ENCODE data around the gene CLIC4. TPM values are rescaled to one million over a fixed set of nuclear protein-coding genes. Genes with fewer than 3 reads are reported as not detected.

The CLIC4 gene
- total and polyA plus RNA-seq, 5 experiments from 2014 or later, result 0.07 to 6.6 (median 0.50) TPM

DNA sequence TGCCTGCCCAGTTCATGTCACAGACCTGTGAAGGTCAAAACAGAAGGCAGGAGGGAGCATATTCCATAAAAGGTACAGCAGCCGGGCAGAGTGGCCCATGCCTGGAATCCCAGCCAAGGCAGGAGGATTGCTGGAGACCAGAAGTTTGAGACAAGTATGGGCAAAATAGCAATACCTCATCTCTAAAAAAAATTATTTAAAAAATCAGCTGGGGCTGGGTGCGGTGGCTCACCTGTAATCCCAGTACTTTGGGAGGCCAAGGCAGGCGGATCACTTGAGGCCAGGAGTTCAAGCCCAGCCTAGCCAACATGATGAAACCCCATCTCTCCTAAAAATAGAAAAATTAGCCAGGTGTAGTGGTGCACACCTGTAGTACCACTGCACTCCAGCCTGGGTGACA lies 120.3 kb downstream of the CLIC4 start:
- H3K27me3 Mint-ChIP-seq, result no peaks in the 10 kb centered on the region
- DNase-seq (no peak), ATAC-seq (no peak)
- POLR2A ChIA-PET, result interaction anchor here (1.5 kb wide), 1 partner anchor 65 kb away, joined by 4 read pairs; the partner anchor contains the start of gene RUNX3
- H3K4me1 Mint-ChIP-seq, result peaks cover 2 to 35% (median 7%) of the 10 kb centered on the region in 4 donors
- H3K4me3 Mint-ChIP-seq, result no peak overlapping the region
- no peak overlapping the region for H3K27ac Mint-ChIP-seq
- no peaks in the 10 kb centered on the region for H3K9me3 Mint-ChIP-seq
- H3K36me3 Mint-ChIP-seq, result no peaks in the 10 kb centered on the region

DNA sequence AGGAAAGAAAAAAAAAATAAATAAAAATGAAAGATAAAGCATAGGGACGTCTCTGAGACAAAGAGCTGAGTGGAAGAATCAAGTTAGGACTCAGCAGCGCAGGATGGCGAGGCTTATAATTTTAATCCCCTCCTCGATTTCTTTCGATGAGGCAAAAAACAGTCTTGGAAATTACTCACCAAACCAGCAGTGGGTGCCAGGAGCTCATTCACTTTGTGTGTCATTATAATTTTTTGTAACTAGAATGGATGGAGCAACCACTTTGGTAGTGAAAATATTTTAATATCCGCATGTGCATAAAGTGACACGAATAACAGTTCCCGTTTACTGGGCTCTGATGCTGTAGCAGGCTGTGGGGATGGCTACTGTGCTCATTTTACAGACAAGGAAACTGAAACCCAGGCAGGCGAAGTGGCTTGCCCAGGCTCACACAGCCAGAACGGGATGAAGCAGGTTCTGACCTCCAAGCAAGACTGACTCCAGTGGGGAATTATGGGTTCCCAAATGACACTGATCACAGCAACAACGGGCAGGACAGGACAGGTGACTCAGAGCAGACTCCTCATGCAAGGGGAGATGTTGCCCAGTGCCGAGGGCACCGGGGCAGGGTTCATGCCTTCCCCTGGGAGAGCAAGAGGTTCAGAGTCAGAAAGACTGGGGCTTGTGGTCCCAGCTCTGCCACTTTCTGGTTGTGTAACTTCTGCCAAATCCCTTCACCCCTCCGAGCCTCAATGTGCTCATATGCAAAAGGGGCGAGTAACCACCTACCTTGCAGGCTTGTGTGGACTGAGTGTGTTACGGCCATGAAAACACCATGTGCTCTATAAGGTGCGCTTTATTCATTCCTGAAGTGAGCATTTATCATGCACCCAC lies 121.2 kb downstream of the CLIC4 start:
- no peak for DNase-seq
- no peaks in the 10 kb centered on the region for H3K9me3 Mint-ChIP-seq
- H3K36me3 Mint-ChIP-seq, result no peaks in the 10 kb centered on the region
- H3K27me3 Mint-ChIP-seq, result no peaks in the 10 kb centered on the region
- H3K4me3 Mint-ChIP-seq, result no peak overlapping the region
- no peak for ATAC-seq
- no peak overlapping the region for H3K27ac Mint-ChIP-seq
- POLR2A ChIA-PET, result interaction anchor here (1.5 kb wide), 1 partner anchor 64 kb away, joined by 4 read pairs; the partner anchor contains the start of gene RUNX3
- peaks cover 10 to 41% (median 15%) of the 10 kb centered on the region in 4 donors for H3K4me1 Mint-ChIP-seq

DNA sequence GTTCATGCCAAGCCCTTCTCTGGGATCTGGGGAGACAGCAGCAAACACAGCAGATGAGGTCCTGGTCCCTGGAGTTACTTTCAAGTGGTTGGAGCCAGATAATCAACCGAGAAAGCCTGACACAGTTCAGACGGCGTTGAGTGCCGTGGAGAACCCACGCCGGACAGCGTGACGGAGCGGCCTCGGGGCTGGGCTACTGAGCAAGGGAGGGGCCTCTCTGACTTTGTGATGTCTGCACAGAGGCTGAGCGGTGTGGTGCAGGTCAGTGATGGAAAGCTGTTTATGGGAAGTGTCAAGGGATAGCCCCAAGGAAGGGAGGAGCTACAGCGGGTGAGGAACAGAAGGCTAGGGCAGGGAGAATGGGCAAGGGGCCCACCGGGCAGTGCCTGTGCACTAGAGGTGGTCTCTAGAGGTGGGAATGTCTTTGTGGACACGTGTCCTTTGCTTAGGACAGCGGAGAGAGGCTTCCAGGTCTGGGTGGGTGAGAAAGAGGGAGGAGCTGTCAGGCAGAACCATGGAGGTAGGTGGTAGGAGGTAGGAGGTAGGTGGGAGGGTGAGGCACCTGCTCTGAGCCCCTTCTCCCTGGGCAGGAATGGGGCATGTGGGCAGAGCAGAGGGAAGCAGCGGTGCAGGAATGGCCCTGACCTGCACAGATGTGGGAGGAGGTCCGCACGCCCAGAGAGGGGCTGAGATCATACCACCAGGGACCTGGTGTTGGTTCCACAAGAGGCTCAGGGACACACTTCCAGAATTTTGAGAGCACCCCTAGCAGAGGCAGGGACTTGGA lies 122.0 kb downstream of the CLIC4 start:
- H3K27me3 Mint-ChIP-seq, result no peaks in the 10 kb centered on the region
- ATAC-seq, result no peak
- no peak overlapping the region for H3K27ac Mint-ChIP-seq

DNA sequence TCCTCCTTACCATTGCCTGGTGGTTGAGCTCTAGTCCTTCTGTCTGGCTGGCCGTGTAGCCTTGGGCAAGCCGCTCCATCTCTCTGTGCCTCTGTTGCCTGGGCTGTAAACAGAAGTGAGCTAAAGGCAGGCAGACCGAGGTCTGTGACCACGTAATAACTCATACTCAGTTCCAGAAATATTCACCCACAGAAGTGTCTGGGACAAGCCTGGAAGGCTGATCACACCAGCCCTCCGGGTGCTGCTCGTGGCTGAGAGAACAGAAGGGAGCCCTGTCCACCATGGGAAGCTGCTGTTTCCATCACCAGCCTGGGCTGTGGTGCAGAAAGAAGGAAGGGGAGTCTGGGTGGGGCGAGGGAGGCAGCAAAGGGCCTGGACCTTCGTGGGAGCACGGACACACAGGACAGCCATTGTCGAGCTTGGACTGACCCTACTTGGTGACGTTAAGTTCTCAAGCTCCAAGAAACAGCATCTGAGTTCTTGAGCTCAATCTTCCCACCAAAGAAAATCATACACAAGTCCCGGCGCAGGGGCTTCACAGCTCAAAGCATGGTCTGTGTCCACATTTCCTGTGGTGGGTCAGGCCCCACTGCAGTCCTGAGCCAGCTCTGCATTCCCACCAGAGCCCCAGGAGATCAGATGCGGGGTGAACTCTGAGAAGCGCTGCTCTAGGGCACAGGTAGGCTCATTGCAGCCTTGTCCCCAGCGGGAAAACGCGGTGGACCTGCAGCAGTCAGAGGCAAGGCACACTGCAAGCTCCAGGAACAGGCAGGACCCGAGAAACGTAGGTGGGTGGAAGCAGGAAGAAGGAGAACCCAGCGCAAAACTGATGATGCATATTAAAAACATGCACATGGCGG lies 123.0 kb downstream of the CLIC4 start:
- Mint-ChIP-seq H3K4me3 (peak overlapping the region in 1 of 10 donors; percentile 32), H3K9me3 (no peaks in the 10 kb centered on the region), H3K27me3 (no peaks in the 10 kb centered on the region), H3K36me3 (no peaks in the 10 kb centered on the region), H3K4me1 (peaks cover 15 to 53% (median 23%) of the 10 kb centered on the region in 4 donors), H3K27ac (peak overlapping the region in 3 of 10 donors; percentile 44 to 72 (median 54))
- DNase-seq (no peak), ATAC-seq (no peak)
- POLR2A ChIA-PET, result no interaction called here

More for the DNA sequence above, 122.0 kb downstream of the CLIC4 start:
- no peak for DNase-seq
- no peaks in the 10 kb centered on the region for H3K36me3 Mint-ChIP-seq
- POLR2A ChIA-PET, result interaction anchor here (1.5 kb wide), 1 partner anchor 63 kb away, joined by 4 read pairs; the partner anchor contains the start of gene RUNX3
- peaks cover 15 to 49% (median 21%) of the 10 kb centered on the region in 4 donors for H3K4me1 Mint-ChIP-seq
- no peak overlapping the region for H3K4me3 Mint-ChIP-seq
- H3K9me3 Mint-ChIP-seq, result no peaks in the 10 kb centered on the region

DNA sequence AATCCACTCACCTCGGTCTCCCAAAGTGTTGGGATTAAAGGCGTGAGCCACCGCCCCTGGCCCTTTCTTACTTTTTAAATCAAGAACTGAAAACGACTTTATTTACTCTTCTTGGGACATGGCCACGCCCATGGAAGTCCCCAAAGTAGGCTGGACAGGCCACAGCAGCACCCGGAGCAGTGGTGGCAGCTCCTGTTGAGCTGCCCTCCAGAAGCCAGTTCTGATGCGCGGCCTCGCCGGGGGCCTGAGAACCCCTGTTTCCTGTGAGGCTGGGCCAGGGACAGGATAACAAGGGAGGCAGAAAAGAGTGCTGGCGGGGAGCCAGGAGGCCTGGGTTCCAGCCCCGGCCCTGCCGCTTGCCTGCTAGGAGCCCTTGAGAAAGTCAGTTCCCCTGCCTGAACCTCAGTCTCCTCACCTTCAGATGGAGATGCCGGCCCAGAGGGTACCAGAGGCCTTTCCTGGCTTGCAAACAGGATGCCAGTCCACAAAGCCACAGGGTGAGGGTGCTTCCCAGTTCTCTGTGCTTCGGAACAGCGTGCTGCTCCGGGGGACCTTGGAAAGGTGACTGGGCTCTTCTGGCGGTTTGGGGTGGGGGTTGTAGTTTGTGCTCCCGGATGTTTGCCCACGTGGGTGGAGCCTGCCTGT lies 125.4 kb downstream of the CLIC4 start:
- DNase-seq, result peak in 8 of 10 donors; percentile 13 to 67 (median 28)
- Mint-ChIP-seq H3K4me1 (peaks cover 12 to 43% (median 23%) of the 10 kb centered on the region in 4 donors), H3K4me3 (peak overlapping the region; percentile 26 to 76 (median 64)), H3K27me3 (no peaks in the 10 kb centered on the region), H3K9me3 (no peaks in the 10 kb centered on the region), H3K27ac (peak overlapping the region in 8 of 10 donors; percentile 24 to 89 (median 68)), H3K36me3 (no peaks in the 10 kb centered on the region)
- POLR2A ChIA-PET, result interaction anchor here (1.6 kb wide), 1 partner anchor 43 kb away, joined by 4 read pairs; no protein-coding TSS in a partner anchor
- ATAC-seq, result peak; percentile 63 to 73

DNA sequence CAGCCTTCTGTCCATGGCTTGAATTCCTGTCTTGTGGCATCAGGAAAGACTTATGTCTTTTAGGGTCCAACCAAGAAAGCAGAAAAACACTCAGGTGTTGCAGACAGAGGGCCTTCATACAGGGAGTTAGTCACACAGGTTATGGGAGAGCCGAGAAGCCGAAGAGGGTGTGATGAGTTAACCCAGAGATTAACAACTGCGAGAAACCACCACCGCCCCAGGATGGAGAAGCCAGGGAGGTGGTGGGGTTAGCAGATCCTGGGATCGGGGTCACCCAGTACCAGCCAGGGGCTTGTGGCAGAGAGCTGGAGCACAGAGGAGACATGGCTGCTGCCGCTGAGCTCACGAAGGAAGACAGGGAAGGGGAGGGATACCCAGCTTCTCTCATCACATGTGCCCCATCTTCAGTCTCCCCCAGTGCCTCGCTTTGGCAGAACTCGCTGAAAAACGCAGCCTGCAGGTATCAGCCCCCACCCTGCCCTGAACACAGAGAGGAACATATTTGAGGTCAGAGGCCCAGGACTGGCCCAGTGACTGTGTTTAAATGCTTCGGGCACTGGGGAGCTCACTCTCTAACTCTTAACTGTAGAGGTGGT lies 126.2 kb downstream of the CLIC4 start:
- H3K4me3 Mint-ChIP-seq, result peak overlapping the region; percentile 26 to 76 (median 64)

DNA sequence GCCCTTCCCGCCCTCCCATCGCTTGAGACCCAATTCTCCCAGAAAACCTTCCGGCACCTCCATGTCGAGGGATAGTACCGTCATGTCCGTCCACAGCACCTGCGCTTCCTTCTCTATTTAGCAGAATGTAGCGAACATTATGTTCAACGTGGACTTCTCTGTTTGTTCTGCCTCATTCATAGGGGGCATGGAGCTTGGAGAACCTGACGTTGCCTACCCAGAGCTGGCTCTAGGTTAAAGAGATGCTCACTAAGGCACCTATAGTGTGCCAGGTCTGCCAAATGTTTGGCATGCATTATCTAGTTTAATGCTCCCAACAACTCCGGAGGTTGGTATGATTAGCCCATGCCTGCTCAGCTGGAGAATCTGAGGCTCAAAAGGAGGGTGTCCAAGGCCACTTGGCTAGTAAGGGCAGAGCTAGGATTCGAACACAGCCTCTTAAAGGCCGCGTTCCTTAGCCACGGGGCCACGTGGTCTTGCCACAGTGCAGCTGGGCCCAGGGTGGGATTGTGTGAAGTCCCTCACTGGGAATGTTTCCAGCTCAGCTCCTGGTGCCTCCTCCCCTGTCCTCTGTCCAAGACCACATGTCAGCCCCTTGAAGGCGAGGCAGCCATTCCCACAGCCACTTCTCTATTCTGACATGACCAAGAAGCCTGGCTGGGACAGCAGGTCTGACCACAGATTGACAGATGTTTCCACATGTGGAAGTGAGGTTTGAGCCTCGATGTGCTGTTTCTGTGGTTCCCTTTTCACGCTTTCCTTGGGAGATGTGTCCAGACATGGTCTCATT lies 127.0 kb downstream of the CLIC4 start:
- H3K36me3 Mint-ChIP-seq, result no peaks in the 10 kb centered on the region
- DNase-seq (no peak), ATAC-seq (no peak)
- no peaks in the 10 kb centered on the region for H3K9me3 Mint-ChIP-seq
- peaks cover 0 to 2% (median 0%) of the 10 kb centered on the region in 5 donors for H3K27me3 Mint-ChIP-seq
- H3K4me3 Mint-ChIP-seq, result peak overlapping the region in 5 of 10 donors; percentile 32 to 67 (median 46)
- H3K4me1 Mint-ChIP-seq, result peaks cover 12 to 41% (median 22%) of the 10 kb centered on the region in 4 donors
- POLR2A ChIA-PET, result interaction anchor here (1.6 kb wide), 1 partner anchor 41 kb away, joined by 4 read pairs; no protein-coding TSS in a partner anchor
- H3K27ac Mint-ChIP-seq, result peak overlapping the region in 4 of 10 donors; percentile 19 to 75 (median 39)

More for the DNA sequence above, 126.2 kb downstream of the CLIC4 start:
- peak overlapping the region in 9 of 10 donors; percentile 5 to 89 (median 63) for H3K27ac Mint-ChIP-seq
- H3K4me1 Mint-ChIP-seq, result peaks cover 12 to 43% (median 23%) of the 10 kb centered on the region in 4 donors
- H3K9me3 Mint-ChIP-seq, result no peaks in the 10 kb centered on the region
- no peaks in the 10 kb centered on the region for H3K36me3 Mint-ChIP-seq
- DNase-seq (no peak), ATAC-seq (no peak)
- peaks cover 0 to 2% (median 0%) of the 10 kb centered on the region in 5 donors for H3K27me3 Mint-ChIP-seq
- POLR2A ChIA-PET, result interaction anchor here (1.6 kb wide), 1 partner anchor 42 kb away, joined by 4 read pairs; no protein-coding TSS in a partner anchor

DNA sequence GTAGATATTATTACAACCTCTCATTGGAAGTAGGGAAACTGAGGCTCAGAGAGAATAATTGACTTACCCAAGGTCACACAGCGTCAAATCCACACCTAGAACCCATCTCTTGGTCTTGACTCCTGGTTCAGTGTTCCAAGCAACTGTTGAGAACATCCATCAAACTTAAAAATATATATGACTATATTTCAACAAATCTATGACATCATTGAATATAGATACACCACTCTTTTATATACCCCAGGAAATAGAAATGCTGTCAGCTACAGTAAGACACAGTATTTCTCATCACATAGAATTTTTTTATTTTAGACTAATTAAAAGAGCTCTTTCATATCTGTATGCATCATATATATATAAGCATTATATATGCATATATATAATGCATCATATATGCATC lies 127.9 kb downstream of the CLIC4 start:
- Mint-ChIP-seq H3K27ac (peak overlapping the region in 1 of 10 donors; percentile 56), H3K4me3 (no peak overlapping the region), H3K9me3 (no peaks in the 10 kb centered on the region), H3K36me3 (no peaks in the 10 kb centered on the region), H3K4me1 (peaks cover 12 to 37% (median 22%) of the 10 kb centered on the region in 4 donors), H3K27me3 (peaks cover 0 to 2% (median 0%) of the 10 kb centered on the region in 5 donors)
- POLR2A ChIA-PET, result no interaction called here
- DNase-seq, result no peak
- ATAC-seq, result no peak

DNA sequence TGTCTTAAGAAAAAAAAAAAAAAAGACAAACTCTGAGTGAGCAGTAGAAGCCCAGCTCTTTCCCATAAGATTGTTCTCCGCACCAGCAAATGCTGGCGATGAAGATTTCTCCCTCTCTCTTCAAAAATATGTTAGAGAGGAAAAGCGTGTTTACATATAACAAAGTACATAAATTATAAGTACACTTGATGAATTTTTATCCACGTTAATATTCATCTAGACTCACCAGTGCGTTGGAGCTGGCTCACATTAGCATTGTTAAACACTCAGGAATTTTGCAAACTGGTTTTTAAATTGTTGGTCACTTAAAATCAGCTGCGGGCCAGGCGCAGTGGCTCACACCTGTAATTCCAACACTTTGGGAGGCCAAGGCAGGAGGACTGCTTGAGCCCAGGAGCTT lies 128.8 kb downstream of the CLIC4 start:
- Mint-ChIP-seq H3K27me3 (peaks cover 0 to 2% (median 0%) of the 10 kb centered on the region in 5 donors), H3K9me3 (no peaks in the 10 kb centered on the region), H3K36me3 (no peaks in the 10 kb centered on the region), H3K4me3 (no peak overlapping the region), H3K4me1 (peaks cover 11 to 36% (median 22%) of the 10 kb centered on the region in 4 donors), H3K27ac (no peak overlapping the region)
- POLR2A ChIA-PET, result no interaction called here
- no peak for DNase-seq
- ATAC-seq, result no peak

DNA sequence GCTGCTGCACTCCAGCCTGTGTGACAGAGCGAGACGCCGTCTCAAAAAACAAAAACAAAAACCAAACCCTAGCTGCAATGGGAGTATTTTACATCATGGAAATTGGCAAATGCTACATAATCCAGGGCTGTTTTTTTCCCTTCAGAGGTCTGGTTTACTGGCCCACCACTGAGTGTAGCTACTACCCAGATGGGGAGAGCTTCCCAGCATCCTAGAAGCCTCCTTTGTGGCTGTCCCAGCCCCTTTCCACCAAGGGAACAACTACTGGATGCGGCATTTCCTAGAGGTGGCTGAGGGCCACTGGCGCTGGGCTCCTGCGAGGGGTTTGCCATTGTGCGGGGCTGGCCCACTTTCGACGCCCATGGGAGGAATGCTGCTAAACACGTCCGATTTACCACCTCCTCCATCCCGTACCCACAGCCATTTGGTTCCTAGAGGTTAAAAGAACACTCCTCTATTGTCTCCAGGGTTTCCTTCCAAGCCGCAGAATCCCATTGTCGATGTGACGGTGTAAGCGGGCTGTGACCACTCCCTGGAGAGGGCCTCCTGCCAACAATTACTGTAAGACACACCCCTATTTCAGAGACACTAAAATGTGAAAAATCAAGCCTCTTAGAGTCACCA lies 129.5 kb downstream of the CLIC4 start:
- no peak overlapping the region for H3K4me3 Mint-ChIP-seq

More for the DNA sequence above, 129.5 kb downstream of the CLIC4 start:
- Mint-ChIP-seq H3K9me3 (no peaks in the 10 kb centered on the region), H3K36me3 (no peaks in the 10 kb centered on the region), H3K27me3 (peaks cover 0 to 2% (median 0%) of the 10 kb centered on the region in 5 donors), H3K27ac (peak overlapping the region in 1 of 10 donors; percentile 27), H3K4me1 (peaks cover 11 to 30% (median 22%) of the 10 kb centered on the region in 4 donors)
- no peak for ATAC-seq
- no peak for DNase-seq
- POLR2A ChIA-PET, result no interaction called here
